ENCODE measurements around the gene LIG3. TPM values are rescaled to one million over a fixed set of nuclear protein-coding genes. Genes with fewer than 3 reads are reported as not detected.

LIG3 gene
- total and polyA plus RNA-seq, 2 of the 4 experiments (the other 2 are of a cell fraction), result 36.4 to 41.9 TPM

DNA sequence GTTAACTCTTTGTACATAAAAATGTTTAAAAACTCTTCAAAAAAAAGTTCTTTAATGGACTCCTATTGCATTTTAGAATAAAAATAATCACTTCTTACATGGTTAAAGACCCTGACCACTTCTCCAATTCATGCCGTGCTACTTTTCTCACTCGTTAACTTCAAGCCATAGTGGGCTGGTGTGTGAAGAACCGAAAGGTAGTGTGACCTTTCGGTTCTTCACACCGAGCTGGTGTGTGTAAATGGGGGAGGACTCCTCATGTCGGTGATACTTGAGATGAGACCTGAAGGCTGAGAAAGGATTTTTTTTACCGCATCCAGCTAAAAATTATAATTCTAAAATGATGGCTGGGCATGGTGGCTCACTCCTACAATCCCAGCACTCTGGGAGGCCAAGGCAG, 61.1 kb downstream of the LIG3 start:
- DNase-seq, result no peak
- no peak overlapping the region for H2BK20ac ChIP-seq (ENCODE audit: low read depth, low read length)
- no peak overlapping the region for H3K23ac ChIP-seq (ENCODE audit: low read depth, low read length)
- H3K9me1 ChIP-seq (ENCODE audit: insufficient read depth, low read length), result peaks cover 2% of the 10 kb centered on the region; the same call in 1 of the 2 replicates
- H4K20me1 ChIP-seq (ENCODE audit: insufficient read depth, low read length), result 0 out of 2 replicates have a peak, but pooled peaks cover 5% of the 10 kb centered on the region
- H3K27ac ChIP-seq (ENCODE audit: insufficient read depth, low read length), result no peak overlapping the region
- in situ Hi-C loops (cut with MboI; ENCODE audit: low sequenced_read_pairs), result no loop called here
- ATAC-seq (ENCODE audit: low read depth), result no peak
- H3K27me3 ChIP-seq (ENCODE audit: control insufficient read depth, insufficient read depth, low read length), result no peaks in the 10 kb centered on the region
- BruUV-seq (replicated peaks), result no TSS peak
- no peak overlapping the region for H3K4me2 ChIP-seq (ENCODE audit: low read depth, low read length)
- H4K91ac ChIP-seq (ENCODE audit: insufficient read depth, low read depth, low read length), result no peak overlapping the region
- no peak overlapping the region for H2BK5ac ChIP-seq (ENCODE audit: low read depth, low read length, poor library complexity, severe bottlenecking)
- H3K18ac ChIP-seq (ENCODE audit: low read depth, low read length), result no peak overlapping the region
- H2AK9ac ChIP-seq (replicated peaks; ENCODE audit: low read depth, low read length, poor library complexity), result no peak overlapping the region
- no peak overlapping the region for H3K4me3 ChIP-seq (ENCODE audit: insufficient read depth, low read depth, low read length)
- H2BK15ac ChIP-seq (ENCODE audit: low read depth, low read length), result no peak overlapping the region
- H3K9ac ChIP-seq (ENCODE audit: low read depth, low read length), result no peak overlapping the region
- H3K4me1 ChIP-seq (ENCODE audit: control insufficient read depth, insufficient read depth, low read length), result no peaks in the 10 kb centered on the region
- no peak overlapping the region for H2AFZ ChIP-seq (replicated peaks; ENCODE audit: low read length, poor library complexity)
- ChIA-PET CTCF (interaction anchor here (0.8 kb wide), 1 partner anchor 23 kb away, joined by 4 read pairs; the partner anchor contains the start of gene RFFL), POLR2A (ENCODE audit: unreplicated experiment) (no interaction called here)
- H3K14ac ChIP-seq (replicated peaks; ENCODE audit: low read depth, low read length), result no peak overlapping the region
- dilution Hi-C loops (cut with HindIII; ENCODE audit: low sequenced_read_pairs, unreplicated experiment), result no loop called here
- H2BK120ac ChIP-seq (ENCODE audit: low read depth, low read length), result no peak overlapping the region
- H3K79me1 ChIP-seq (ENCODE audit: low read depth in 1 of 2, low read length in 2 of 2), result peaks cover 15 to 40% of the 10 kb centered on the region in 2 experiments; a peak in 3 of 4 replicates
- H2AK5ac ChIP-seq (ENCODE audit: low read depth, low read length), result no peak overlapping the region
- H3K4ac ChIP-seq (ENCODE audit: low read depth, low read length), result no peak overlapping the region
- no peak overlapping the region for H3K56ac ChIP-seq (ENCODE audit: extremely low read depth, insufficient read depth, low read length)
- H3K9me3 ChIP-seq (ENCODE audit: control insufficient read depth, insufficient read depth, low read length), result no peaks in the 10 kb centered on the region
- no peak overlapping the region for H4K5ac ChIP-seq (ENCODE audit: low read depth, low read length)
- intact Hi-C loops (cut with micrococcal nuclease), result loop anchor here (5.0 kb wide), 2 partner anchors 36 to 364 kb away; no protein-coding TSS in a partner anchor
- H3K36me3 ChIP-seq (ENCODE audit: control insufficient read depth, insufficient read depth, low read length), result no peaks in the 10 kb centered on the region
- TF ChIP-seq CEBPB (IDR thresholded peaks at IDR 0.05; ENCODE audit: low read depth, low read length) (no peak), NFE2L2 (IDR thresholded peaks at IDR 0.05; ENCODE audit: low read depth, low read length) (no peak), CHD1 (IDR thresholded peaks at IDR 0.05; ENCODE audit: low read depth, low read length) (no peak), FOS (IDR thresholded peaks at IDR 0.05; ENCODE audit: low read depth, low read length) (no peak), BHLHE40 (IDR thresholded peaks at IDR 0.05; ENCODE audit: low read depth, low read length) (no peak), MXI1 (IDR thresholded peaks at IDR 0.05; ENCODE audit: borderline replicate concordance, low read depth, low read length) (no peak), SMC3 (IDR thresholded peaks at IDR 0.05; ENCODE audit: low read depth, low read length) (no peak), RFX5 (IDR thresholded peaks at IDR 0.05; ENCODE audit: low read depth, low read length) (no peak)
- TF ChIP-seq, protein P1, sequence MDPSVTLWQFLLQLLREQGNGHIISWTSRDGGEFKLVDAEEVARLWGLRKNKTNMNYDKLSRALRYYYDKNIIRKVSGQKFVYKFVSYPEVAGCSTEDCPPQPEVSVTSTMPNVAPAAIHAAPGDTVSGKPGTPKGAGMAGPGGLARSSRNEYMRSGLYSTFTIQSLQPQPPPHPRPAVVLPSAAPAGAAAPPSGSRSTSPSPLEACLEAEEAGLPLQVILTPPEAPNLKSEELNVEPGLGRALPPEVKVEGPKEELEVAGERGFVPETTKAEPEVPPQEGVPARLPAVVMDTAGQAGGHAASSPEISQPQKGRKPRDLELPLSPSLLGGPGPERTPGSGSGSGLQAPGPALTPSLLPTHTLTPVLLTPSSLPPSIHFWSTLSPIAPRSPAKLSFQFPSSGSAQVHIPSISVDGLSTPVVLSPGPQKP (IDR thresholded peaks at IDR 0.05; ENCODE audit: borderline replicate concordance, low read depth, low read length), result no peak
- H4K8ac ChIP-seq (ENCODE audit: low read depth in 2 of 2, low read length in 2 of 2), result no peak overlapping the region
- WGBS, 2 experiments (ENCODE audit: extremely low coverage in 2 of 2, insufficient read length in 1 of 2), result no CpG with 5 or more reads among the region's 7 CpGs
